Measurements from ENCODE around the gene P4HA1.

P4HA1 gene

GRCh38 chr10:73096449-73097304 lies at the start of gene P4HA1:
TSS of gene P4HA1 (minus strand) at chr10:73096866. CDS start at chr10:73074883, 21,983 bp downstream.
- Histone ChIP-seq H3K27me3 (replicated peaks; ENCODE audit: control insufficient read depth, insufficient read depth, low read length) (no peaks in the 10 kb centered on the region), H3K4me3 (replicated peaks; ENCODE audit: low read depth, low read length) (peak within 1 kb of the TSS; percentile 92), H3K36me3 (ENCODE audit: control insufficient read depth, insufficient read depth, low read length) (peaks cover 1% of the 10 kb centered on the region)
- DNase-seq (ENCODE audit: extremely low read depth, insufficient read length) = peak; percentile 100
- peak; percentile 89 for TF ChIP-seq CTCF (IDR thresholded peaks at IDR 0.05; ENCODE audit: insufficient read depth, low read length, poor library complexity, severe bottlenecking)

GRCh38 chr10:73141603-73142002 lies 44.9 kb upstream of the P4HA1 start:
- peaks cover 6% of the 10 kb centered on the region for H3K36me3 ChIP-seq (ENCODE audit: control insufficient read depth, insufficient read depth, low read length)
- no peak for TF ChIP-seq CTCF (IDR thresholded peaks at IDR 0.05; ENCODE audit: insufficient read depth, low read length, poor library complexity, severe bottlenecking)
- no peak overlapping the region for H3K4me3 ChIP-seq (replicated peaks; ENCODE audit: low read depth, low read length)
- no peaks in the 10 kb centered on the region for H3K27me3 ChIP-seq (replicated peaks; ENCODE audit: control insufficient read depth, insufficient read depth, low read length)
- no peak for DNase-seq (ENCODE audit: extremely low read depth, insufficient read length)

GRCh38 chr10:73139251-73139650 lies 42.6 kb upstream of the P4HA1 start:
- TF ChIP-seq CTCF (IDR thresholded peaks at IDR 0.05; ENCODE audit: insufficient read depth, low read length, poor library complexity, severe bottlenecking) = no peak
- peaks cover 7% of the 10 kb centered on the region for H3K36me3 ChIP-seq (ENCODE audit: control insufficient read depth, insufficient read depth, low read length)

GRCh38 chr10:73136627-73137026 lies 40.0 kb upstream of the P4HA1 start:
- TF ChIP-seq CTCF (IDR thresholded peaks at IDR 0.05; ENCODE audit: insufficient read depth, low read length, poor library complexity, severe bottlenecking) = no peak
- Histone ChIP-seq H3K36me3 (ENCODE audit: control insufficient read depth, insufficient read depth, low read length) (peaks cover 5% of the 10 kb centered on the region), H3K27me3 (replicated peaks; ENCODE audit: control insufficient read depth, insufficient read depth, low read length) (no peaks in the 10 kb centered on the region), H3K4me3 (replicated peaks; ENCODE audit: low read depth, low read length) (no peak overlapping the region)
- DNase-seq (ENCODE audit: extremely low read depth, insufficient read length) = no peak

More at GRCh38 chr10:73139251-73139650, 42.6 kb upstream of the P4HA1 start:
- no peaks in the 10 kb centered on the region for H3K27me3 ChIP-seq (replicated peaks; ENCODE audit: control insufficient read depth, insufficient read depth, low read length)
- no peak overlapping the region for H3K4me3 ChIP-seq (replicated peaks; ENCODE audit: low read depth, low read length)
- DNase-seq (ENCODE audit: extremely low read depth, insufficient read length) = no peak

- no peak for TF ChIP-seq CTCF (IDR thresholded peaks at IDR 0.05; ENCODE audit: insufficient read depth, low read length, poor library complexity, severe bottlenecking)
Measured at GRCh38 chr10:73134727-73135126, 38.1 kb upstream of the P4HA1 start.

More at GRCh38 chr10:73134727-73135126, 38.1 kb upstream of the P4HA1 start:
- H3K36me3 ChIP-seq (ENCODE audit: control insufficient read depth, insufficient read depth, low read length) = peaks cover 6% of the 10 kb centered on the region
- no peak overlapping the region for H3K4me3 ChIP-seq (replicated peaks; ENCODE audit: low read depth, low read length)
- H3K27me3 ChIP-seq (replicated peaks; ENCODE audit: control insufficient read depth, insufficient read depth, low read length) = no peaks in the 10 kb centered on the region
- DNase-seq (ENCODE audit: extremely low read depth, insufficient read length) = no peak
